Fibroblast of the aortic adventitia (primary cell): ENCODE results near the gene NME7. TPM values are rescaled to one million over a fixed set of nuclear protein-coding genes. Genes with fewer than 3 reads are reported as not detected.
A peak's percentile ranks its signal among the peaks of the same experiment; 100 is the strongest.

Experiments
- DNase-seq: peaks from one replicate; pipeline ENCODE4 v3.0.0-alpha.2; 2010; ENCODE audit warnings: low read depth
- H3K4me3 ChIP-seq: 2 replicates; pipeline ENCODE4 v1.5.1; 2011; ENCODE audit warnings: low read depth, mild to moderate bottlenecking, control low read depth, low read length, moderate library complexity
- total RNA-seq: library from RNA; depleted of rRNA; stranded (reverse); fragments of >200 nt; gene quantifications from 2 replicates; pipeline ENCODE4 v1.2.3, GENCODE V29; 2012; ENCODE audit warnings: low replicate concordance
- TF ChIP-seq, protein P1 (sequence below): IDR thresholded peaks from 2 replicates; pipeline ENCODE4 v1.5.1; 2011; ENCODE audit warnings: mild to moderate bottlenecking, low read length, control low read depth, inconsistent platforms; ENCODE audit not compliant: insufficient read depth

The NME7 gene
- total RNA-seq, 1 donor, result 36.0 TPM

DNA sequence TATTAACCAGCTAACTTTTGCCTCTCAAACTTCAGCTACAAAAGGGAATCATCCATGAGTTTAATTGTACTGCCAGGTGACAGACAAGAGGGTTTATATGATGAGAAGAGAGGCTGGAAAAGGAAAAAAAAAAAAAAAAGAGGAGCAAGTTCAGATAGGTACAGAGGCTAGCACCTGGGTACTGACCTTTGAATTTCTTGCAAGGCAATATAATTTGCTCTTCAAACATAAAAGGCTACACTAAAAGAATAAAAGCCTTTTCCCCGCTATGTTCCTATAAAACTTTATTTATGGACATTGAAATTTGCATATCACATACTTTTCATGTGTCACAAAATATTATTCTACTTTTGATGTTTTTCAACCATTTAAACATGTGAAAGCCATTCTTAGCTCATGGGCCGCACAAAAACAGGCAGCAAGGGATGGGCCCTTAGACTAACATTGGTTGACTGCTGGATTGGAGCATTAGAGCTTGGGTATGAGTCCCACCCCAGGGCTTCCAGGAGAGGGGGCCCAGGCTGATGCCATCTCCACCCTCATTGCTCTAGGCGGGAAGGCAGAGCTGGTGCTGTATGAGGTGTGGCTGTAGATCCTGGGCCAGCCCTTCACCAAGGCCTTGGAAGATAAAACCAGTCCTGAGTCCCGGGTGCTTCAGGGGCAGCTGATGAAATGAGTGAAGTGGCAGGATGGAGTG lies 216.8 kb downstream of the NME7 start:
- DNase-seq, result no peak
- TF ChIP-seq, protein P1, sequence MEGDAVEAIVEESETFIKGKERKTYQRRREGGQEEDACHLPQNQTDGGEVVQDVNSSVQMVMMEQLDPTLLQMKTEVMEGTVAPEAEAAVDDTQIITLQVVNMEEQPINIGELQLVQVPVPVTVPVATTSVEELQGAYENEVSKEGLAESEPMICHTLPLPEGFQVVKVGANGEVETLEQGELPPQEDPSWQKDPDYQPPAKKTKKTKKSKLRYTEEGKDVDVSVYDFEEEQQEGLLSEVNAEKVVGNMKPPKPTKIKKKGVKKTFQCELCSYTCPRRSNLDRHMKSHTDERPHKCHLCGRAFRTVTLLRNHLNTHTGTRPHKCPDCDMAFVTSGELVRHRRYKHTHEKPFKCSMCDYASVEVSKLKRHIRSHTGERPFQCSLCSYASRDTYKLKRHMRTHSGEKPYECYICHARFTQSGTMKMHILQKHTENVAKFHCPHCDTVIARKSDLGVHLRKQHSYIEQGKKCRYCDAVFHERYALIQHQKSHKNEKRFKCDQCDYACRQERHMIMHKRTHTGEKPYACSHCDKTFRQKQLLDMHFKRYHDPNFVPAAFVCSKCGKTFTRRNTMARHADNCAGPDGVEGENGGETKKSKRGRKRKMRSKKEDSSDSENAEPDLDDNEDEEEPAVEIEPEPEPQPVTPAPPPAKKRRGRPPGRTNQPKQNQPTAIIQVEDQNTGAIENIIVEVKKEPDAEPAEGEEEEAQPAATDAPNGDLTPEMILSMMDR, result no peak
- no peak overlapping the region for H3K4me3 ChIP-seq

DNA sequence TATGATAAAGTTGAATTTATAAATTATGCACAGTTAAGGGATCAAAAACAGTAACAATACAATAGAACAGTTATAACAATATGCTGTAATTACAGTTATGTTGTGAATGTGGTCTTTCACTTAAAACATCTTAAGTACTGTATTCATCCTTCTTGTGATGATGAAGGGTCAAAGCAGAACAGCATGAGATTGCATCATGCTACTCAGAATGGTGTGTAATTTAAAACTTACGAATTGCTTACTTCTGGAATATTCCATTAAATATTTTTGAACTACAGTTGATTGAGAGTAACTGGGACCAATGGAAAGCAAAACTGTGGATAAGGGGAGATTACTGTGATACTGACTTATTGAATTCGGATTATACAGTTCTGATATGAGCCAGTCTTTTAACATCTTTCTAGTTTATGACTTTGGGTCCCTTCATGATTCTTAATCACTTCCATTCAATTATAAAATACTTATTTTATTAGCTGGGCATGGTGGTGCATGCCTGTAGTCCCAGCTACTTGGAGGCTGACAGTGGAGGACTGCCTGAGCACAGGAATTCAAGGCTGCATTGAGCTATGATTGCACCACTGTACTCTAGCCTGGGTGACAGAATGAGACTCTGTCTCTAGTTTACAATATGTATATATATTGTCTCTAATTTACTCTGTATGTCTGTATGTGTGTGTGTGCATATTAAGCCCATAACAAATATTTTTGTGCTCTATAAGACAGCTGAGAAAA lies 217.9 kb downstream of the NME7 start:
- DNase-seq, result peak; percentile 4
- H3K4me3 ChIP-seq, result no peak overlapping the region
- TF ChIP-seq, protein P1, result no peak

GRCh38 chr1:169148472-169149252 lies 218.9 kb downstream of the NME7 start:
- TF ChIP-seq, protein P1, result no peak
- no peak overlapping the region for H3K4me3 ChIP-seq
- no peak for DNase-seq

- H3K4me3 ChIP-seq, result no peak overlapping the region
- TF ChIP-seq, protein P1, result no peak
- DNase-seq, result no peak
These were observed 220.9 kb downstream of the NME7 start for GRCh38 chr1:169146576-169147214.

DNA sequence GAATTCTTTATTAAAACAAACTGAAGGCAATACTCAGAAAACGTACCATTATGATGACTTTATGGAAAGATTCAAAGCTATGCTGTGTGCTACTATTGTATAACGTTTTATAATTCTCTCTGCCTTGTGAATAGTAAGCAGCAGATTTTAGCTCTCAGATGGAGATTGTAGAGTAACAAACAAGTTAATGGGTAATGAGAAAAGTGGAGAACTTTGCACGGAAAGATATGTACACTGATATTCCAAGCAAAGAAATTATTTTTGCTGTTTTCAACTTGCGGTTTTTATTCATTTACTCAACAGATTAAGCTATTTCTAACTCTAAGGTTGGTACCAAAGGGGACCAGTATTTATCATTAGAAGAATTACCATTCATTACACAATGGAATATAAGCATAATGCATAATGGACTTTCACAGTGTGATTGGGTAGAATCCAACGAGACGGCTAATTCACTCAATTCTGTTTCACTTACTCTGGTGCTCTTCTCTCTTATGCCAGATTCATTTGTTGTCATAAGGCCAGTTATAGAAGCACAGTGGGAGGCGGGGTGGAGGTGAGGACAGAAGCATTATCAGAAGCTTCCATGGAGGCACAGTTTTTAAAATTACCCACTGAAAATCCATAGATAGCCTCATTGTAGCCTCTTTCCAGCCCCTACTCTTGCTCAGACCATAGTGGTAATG lies 222.5 kb downstream of the NME7 start:
- TF ChIP-seq, protein P1, result no peak
- no peak for DNase-seq
- no peak overlapping the region for H3K4me3 ChIP-seq

GRCh38 chr1:169143984-169144383 lies 223.6 kb downstream of the NME7 start:
- TF ChIP-seq, protein P1, result no peak
- H3K4me3 ChIP-seq, result no peak overlapping the region
- no peak for DNase-seq
